GM10847 (cell line): ENCODE measurements around the gene PDS5B.

ENCODE experiments used
- POLR2A ChIP-seq: IDR thresholded peaks from 2 replicates; pipeline ENCODE4 v1.6.1; 2011; ENCODE audit not compliant: insufficient read length; ENCODE audit errors: extremely low read depth

The PDS5B gene

DNA sequence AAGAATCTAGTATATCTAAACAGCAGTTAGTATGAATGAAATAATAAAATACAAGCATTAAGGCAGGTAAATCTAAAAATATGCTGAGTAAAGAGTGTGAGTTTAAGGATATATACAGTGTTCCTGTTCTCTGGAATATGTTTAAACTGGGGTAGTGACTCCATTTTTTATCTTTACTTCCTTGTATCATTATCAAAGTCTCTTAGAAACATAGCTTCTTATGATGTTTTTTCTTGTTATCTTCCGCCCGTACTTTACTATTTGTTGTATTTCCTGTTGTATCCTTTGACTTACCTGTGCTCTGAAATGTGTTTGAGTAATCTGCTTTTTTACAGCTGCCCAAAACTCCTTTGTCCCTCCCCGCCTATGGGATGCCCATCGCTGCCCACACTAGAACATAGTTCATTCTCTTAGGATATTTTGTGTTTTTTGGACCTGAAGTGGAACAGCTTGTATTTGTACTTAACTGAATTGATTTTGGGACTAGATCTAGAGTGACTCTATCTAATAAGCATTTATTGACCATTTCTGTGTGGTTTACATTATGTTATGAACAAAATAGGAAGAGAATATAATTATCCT lies 80.8 kb downstream of the PDS5B start:
- TF ChIP-seq POLR2A, result no peak

GRCh38 chr13:32669030-32669646 lies 82.9 kb downstream of the PDS5B start:
- TF ChIP-seq POLR2A, result no peak

GRCh38 chr13:32674503-32674902 lies 88.3 kb downstream of the PDS5B start:
- TF ChIP-seq POLR2A, result no peak

GRCh38 chr13:32676242-32676641 lies 90.0 kb downstream of the PDS5B start:
- no peak for TF ChIP-seq POLR2A

DNA sequence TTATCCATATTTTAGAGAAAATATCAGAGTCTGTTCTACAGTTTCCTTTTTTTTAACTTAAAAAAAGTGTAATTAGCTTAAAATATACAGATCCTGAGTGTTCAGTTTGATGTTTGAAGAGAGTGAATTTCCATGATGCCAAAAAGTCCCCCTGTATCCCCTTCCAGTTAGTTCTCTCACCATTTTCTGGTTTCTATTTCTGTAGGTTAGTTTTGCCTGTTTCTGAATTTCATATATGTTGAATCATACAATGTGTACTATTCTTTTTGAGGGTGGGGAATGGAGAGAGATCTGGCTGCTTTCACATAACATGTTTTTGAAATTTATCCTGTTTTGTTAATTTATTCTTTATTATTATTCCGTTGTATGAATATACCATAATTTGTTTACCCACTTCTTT lies 95.9 kb downstream of the PDS5B start:
- no peak for TF ChIP-seq POLR2A

- TF ChIP-seq POLR2A, result no peak
Observed at GRCh38 chr13:32682740-32683139, 96.5 kb downstream of the PDS5B start.

- no peak for TF ChIP-seq POLR2A
Observed at GRCh38 chr13:32687275-32687674, 101.0 kb downstream of the PDS5B start.

GRCh38 chr13:32695602-32696250 lies 109.5 kb downstream of the PDS5B start:
- TF ChIP-seq POLR2A, result no peak

- TF ChIP-seq POLR2A, result no peak
Observed at GRCh38 chr13:32707471-32707870, 121.2 kb downstream of the PDS5B start.

GRCh38 chr13:32713397-32713796 lies 127.1 kb downstream of the PDS5B start:
- TF ChIP-seq POLR2A, result no peak

- TF ChIP-seq POLR2A, result no peak
Observed at GRCh38 chr13:32720026-32720425, 133.8 kb downstream of the PDS5B start.

- TF ChIP-seq POLR2A, result no peak
Observed at GRCh38 chr13:32722340-32722739, 136.1 kb downstream of the PDS5B start.

DNA sequence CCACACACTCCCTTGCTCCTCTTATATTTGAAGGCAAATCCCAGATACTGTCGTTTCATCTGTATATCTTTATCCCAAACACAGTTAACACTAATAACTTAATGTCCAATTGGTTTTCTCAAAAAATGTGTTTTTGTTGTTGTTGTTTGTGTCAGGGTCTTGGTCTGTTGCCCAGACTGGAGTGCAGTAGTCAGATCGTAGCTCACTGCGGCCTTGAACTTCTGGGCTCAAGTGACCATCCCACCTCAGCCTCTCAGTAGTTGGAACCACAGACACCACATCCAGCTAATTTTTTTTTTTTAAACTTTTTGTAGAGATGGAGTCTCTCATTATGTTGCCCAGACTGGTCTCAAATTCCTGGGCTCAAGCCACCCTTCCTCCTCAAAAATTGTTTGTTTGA lies 137.7 kb downstream of the PDS5B start:
- no peak for TF ChIP-seq POLR2A

GRCh38 chr13:32726374-32727037 lies 140.3 kb downstream of the PDS5B start:
- TF ChIP-seq POLR2A, result no peak

- TF ChIP-seq POLR2A, result no peak
Observed at GRCh38 chr13:32728327-32728726, 142.1 kb downstream of the PDS5B start.

DNA sequence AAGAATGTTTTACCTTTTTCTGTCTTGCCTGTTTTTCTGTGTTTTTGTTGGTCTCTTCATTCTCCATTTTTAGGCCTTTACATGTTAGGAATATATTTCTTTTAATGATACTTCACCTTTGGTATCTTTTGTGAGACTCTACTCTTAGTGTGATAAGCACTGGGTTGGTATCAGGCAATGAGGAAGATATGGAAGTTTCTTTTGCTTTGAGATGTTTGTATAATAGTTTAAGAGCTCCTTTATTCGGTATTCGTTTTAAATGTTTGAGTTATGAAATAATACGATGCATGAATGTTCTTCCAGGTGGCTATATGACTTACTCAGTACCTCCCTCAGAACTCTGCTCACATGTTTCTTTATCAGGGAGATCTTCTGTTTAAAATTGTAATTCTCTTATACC lies 144.8 kb downstream of the PDS5B start:
- TF ChIP-seq POLR2A, result no peak

DNA sequence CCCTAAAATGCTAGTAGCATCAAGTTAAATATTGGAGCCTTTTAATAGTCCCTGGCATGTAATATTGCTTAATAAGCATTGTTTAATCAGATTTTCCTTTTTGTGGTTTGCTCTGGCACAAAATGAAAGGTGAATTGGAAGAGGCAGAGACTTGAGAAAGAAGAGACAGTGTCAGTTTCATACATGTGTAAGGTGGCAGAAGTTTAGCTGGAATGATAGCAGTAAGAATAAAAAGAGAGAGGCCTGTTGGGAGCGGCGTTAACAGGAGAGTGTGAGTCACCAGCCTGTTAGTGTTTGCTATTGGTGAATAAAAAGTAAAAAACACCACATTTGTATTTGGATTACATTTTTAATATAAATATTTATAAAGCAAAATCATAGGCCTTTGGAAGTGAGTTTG lies 145.3 kb downstream of the PDS5B start:
- no peak for TF ChIP-seq POLR2A

DNA sequence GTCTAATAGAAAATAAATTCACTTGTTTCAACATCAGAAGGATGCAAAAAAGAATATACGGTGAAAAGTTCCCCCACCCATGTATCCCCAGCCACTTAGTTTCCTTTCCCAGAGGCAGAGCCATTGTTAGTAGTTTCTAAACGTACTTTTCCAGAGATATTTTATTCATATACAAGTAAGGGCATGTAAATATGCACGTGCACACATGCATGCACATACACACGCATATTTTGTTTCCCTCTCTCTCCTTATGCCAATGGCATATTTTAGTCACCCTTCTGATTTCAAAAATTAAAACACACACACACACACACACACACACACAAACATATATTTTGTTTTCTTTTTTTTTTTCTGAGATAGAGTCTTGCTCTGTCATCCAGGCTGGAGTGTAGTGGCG lies 147.4 kb downstream of the PDS5B start:
- no peak for TF ChIP-seq POLR2A
